Esophagus muscularis mucosa (tissue), 4 donors: ENCODE results near the gene ZNF76.

Experiments
- EP300 ChIP-seq: sonication (generic); formaldehyde crosslinking; IDR thresholded peaks from one replicate; pipeline ENCODE4 v1.6.1; 2017; ENCODE audit warnings: antibody characterized with exemption
- POLR2A ChIP-seq: fragments of 450-650 bp; IDR thresholded peaks from one replicate; pipeline ENCODE4 v1.6.1; 2017; ENCODE audit warnings: antibody characterized with exemption, moderate library complexity, mild to moderate bottlenecking, low read depth
- POLR2AphosphoS5 ChIP-seq, 2 donors: sonication (generic); formaldehyde crosslinking; IDR thresholded peaks; one replicate each; pipeline ENCODE4 v1.6.1; 2017; ENCODE audit warnings: antibody characterized with exemption in 2 of 2
- TF ChIP-seq, protein P1 (sequence below), 3 experiments: fragments of 200-600 bp in 2 of 3; fragments of 450-650 bp in 1 of 3; sonication (generic) in 2 of 3; IDR thresholded peaks; one replicate each; pipeline ENCODE4 v1.5.1; 2017 to 2019; ENCODE audit warnings: antibody characterized with exemption in 3 of 3, mild to moderate bottlenecking in 2 of 3, moderate library complexity in 1 of 3

DNA sequence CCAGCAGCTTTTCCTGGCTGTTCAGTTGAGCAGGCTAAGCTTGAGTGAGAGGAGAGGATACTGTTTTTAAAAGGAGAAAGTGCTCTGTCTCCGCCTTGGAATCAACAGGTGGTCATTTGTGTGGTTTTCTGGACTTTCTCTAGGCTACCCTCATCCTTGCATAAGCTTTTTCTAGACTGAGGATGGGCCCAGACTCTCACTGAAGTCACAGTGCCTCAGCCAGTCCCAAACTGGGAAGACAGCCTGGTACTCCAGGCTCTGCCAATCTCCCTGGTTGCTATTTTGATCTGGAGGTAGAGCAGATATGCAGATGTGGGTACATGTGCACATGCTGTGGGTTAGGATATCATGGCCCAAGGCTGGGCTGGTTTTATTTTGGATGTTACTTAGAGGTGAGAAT is 38.8 kb upstream of the ZNF76 start:
- TF ChIP-seq, protein P1, sequence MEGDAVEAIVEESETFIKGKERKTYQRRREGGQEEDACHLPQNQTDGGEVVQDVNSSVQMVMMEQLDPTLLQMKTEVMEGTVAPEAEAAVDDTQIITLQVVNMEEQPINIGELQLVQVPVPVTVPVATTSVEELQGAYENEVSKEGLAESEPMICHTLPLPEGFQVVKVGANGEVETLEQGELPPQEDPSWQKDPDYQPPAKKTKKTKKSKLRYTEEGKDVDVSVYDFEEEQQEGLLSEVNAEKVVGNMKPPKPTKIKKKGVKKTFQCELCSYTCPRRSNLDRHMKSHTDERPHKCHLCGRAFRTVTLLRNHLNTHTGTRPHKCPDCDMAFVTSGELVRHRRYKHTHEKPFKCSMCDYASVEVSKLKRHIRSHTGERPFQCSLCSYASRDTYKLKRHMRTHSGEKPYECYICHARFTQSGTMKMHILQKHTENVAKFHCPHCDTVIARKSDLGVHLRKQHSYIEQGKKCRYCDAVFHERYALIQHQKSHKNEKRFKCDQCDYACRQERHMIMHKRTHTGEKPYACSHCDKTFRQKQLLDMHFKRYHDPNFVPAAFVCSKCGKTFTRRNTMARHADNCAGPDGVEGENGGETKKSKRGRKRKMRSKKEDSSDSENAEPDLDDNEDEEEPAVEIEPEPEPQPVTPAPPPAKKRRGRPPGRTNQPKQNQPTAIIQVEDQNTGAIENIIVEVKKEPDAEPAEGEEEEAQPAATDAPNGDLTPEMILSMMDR (IDR thresholded peaks at IDR 0.05) = no peak
- TF ChIP-seq POLR2A = no peak
- no peak for TF ChIP-seq POLR2AphosphoS5 (IDR thresholded peaks at IDR 0.05)
- no peak for TF ChIP-seq EP300
